ENCODE data around the gene ATP8B2.

DNA sequence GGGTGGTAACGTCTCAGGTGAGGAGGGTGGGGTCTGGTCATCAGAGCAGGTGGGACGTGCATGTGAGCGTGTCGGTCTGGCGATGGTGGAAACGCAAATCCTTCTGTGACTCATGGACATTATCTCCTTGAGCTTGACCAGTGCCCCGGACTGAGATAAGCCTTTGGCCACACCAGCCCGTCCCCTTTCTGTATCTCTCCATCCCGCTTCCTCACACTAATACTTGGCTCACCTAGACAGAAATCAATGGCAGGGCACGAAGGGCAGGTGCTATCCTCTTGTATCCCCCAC, 12.3 kb upstream of the ATP8B2 start:
- TF ChIP-seq TAF1 (IDR thresholded peaks at IDR 0.05; ENCODE audit: borderline replicate concordance, low read depth, low read length) (no peak), HDGF (IDR thresholded peaks at IDR 0.05) (no peak), ZNF274 (IDR thresholded peaks at IDR 0.05; ENCODE audit: insufficient read depth, insufficient read length) (no peak), NR2F1 (conservative IDR thresholded peaks at IDR 0.05) (no peak), ZBED1 (IDR thresholded peaks at IDR 0.05; ENCODE audit: borderline replicate concordance) (no peak), POLR2A (IDR thresholded peaks at IDR 0.05; ENCODE audit: low read depth, low read length) (no peak), CEBPB (IDR thresholded peaks at IDR 0.05; ENCODE audit: borderline replicate concordance in 1 of 2, low read depth in 2 of 2, low read length in 2 of 2) (no peak), NFIC (IDR thresholded peaks at IDR 0.05; ENCODE audit: low read depth, low read length) (no peak), EP300 (IDR thresholded peaks at IDR 0.05; ENCODE audit: borderline replicate concordance in 1 of 2, control insufficient read depth in 1 of 2, low read depth in 2 of 2, low read length in 2 of 2) (no peak)
- TF ChIP-seq, protein P1, sequence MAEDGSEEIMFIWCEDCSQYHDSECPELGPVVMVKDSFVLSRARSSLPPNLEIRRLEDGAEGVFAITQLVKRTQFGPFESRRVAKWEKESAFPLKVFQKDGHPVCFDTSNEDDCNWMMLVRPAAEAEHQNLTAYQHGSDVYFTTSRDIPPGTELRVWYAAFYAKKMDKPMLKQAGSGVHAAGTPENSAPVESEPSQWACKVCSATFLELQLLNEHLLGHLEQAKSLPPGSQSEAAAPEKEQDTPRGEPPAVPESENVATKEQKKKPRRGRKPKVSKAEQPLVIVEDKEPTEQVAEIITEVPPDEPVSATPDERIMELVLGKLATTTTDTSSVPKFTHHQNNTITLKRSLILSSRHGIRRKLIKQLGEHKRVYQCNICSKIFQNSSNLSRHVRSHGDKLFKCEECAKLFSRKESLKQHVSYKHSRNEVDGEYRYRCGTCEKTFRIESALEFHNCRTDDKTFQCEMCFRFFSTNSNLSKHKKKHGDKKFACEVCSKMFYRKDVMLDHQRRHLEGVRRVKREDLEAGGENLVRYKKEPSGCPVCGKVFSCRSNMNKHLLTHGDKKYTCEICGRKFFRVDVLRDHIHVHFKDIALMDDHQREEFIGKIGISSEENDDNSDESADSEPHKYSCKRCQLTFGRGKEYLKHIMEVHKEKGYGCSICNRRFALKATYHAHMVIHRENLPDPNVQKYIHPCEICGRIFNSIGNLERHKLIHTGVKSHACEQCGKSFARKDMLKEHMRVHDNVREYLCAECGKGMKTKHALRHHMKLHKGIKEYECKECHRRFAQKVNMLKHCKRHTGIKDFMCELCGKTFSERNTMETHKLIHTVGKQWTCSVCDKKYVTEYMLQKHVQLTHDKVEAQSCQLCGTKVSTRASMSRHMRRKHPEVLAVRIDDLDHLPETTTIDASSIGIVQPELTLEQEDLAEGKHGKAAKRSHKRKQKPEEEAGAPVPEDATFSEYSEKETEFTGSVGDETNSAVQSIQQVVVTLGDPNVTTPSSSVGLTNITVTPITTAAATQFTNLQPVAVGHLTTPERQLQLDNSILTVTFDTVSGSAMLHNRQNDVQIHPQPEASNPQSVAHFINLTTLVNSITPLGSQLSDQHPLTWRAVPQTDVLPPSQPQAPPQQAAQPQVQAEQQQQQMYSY (CRISPR knock-in tag; IDR thresholded peaks at IDR 0.05): no peak
- TF ChIP-seq, protein P2, sequence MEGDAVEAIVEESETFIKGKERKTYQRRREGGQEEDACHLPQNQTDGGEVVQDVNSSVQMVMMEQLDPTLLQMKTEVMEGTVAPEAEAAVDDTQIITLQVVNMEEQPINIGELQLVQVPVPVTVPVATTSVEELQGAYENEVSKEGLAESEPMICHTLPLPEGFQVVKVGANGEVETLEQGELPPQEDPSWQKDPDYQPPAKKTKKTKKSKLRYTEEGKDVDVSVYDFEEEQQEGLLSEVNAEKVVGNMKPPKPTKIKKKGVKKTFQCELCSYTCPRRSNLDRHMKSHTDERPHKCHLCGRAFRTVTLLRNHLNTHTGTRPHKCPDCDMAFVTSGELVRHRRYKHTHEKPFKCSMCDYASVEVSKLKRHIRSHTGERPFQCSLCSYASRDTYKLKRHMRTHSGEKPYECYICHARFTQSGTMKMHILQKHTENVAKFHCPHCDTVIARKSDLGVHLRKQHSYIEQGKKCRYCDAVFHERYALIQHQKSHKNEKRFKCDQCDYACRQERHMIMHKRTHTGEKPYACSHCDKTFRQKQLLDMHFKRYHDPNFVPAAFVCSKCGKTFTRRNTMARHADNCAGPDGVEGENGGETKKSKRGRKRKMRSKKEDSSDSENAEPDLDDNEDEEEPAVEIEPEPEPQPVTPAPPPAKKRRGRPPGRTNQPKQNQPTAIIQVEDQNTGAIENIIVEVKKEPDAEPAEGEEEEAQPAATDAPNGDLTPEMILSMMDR (IDR thresholded peaks at IDR 0.05 in 2 of 3, conservative IDR thresholded peaks at IDR 0.05 in 1 of 3; ENCODE audit: control insufficient read depth in 2 of 3, extremely low read depth in 1 of 3, insufficient read depth in 1 of 3, low read depth in 3 of 3, low read length in 3 of 3): no peak
- TF ChIP-seq, protein P3, sequence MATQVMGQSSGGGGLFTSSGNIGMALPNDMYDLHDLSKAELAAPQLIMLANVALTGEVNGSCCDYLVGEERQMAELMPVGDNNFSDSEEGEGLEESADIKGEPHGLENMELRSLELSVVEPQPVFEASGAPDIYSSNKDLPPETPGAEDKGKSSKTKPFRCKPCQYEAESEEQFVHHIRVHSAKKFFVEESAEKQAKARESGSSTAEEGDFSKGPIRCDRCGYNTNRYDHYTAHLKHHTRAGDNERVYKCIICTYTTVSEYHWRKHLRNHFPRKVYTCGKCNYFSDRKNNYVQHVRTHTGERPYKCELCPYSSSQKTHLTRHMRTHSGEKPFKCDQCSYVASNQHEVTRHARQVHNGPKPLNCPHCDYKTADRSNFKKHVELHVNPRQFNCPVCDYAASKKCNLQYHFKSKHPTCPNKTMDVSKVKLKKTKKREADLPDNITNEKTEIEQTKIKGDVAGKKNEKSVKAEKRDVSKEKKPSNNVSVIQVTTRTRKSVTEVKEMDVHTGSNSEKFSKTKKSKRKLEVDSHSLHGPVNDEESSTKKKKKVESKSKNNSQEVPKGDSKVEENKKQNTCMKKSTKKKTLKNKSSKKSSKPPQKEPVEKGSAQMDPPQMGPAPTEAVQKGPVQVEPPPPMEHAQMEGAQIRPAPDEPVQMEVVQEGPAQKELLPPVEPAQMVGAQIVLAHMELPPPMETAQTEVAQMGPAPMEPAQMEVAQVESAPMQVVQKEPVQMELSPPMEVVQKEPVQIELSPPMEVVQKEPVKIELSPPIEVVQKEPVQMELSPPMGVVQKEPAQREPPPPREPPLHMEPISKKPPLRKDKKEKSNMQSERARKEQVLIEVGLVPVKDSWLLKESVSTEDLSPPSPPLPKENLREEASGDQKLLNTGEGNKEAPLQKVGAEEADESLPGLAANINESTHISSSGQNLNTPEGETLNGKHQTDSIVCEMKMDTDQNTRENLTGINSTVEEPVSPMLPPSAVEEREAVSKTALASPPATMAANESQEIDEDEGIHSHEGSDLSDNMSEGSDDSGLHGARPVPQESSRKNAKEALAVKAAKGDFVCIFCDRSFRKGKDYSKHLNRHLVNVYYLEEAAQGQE (IDR thresholded peaks at IDR 0.05; ENCODE audit: low read depth, low read length): no peak
